SJSA1 (cell line): ENCODE results near the gene BUB1. TPM values are rescaled to one million over a fixed set of nuclear protein-coding genes. Genes with fewer than 3 reads are reported as not detected.
A peak's percentile ranks its signal among the peaks of the same experiment; 100 is the strongest.
"Not testable (repeated sequence)": the region's sequence is repeated elsewhere in the genome, so short reads cannot be mapped to it uniquely, and the experiment has no call there.

Experiments used
- DNase-seq, 2 experiments: peaks; one replicate each; pipeline ENCODE4 v3.0.0-alpha.2; 2015 to 2020; ENCODE audit warnings: low spot score in 2 of 2, low read depth in 1 of 2
- H3K27ac ChIP-seq: fragments of 250-450 bp; sonication (Bioruptor Pico); 2 replicates; pipeline ENCODE4 v1.5.1; 2020; ENCODE audit warnings: mild to moderate bottlenecking, moderate library complexity
- H3K27me3 ChIP-seq: fragments of 250-450 bp; sonication (Bioruptor Pico); replicated peaks from 2 replicates; pipeline ENCODE4 v1.5.1; 2020; ENCODE audit warnings: mild to moderate bottlenecking, moderate library complexity
- H3K36me3 ChIP-seq: fragments of 250-450 bp; sonication (Bioruptor Pico); 2 replicates; pipeline ENCODE4 v1.5.1; 2020; ENCODE audit warnings: mild to moderate bottlenecking
- H3K4me1 ChIP-seq: fragments of 250-450 bp; sonication (Bioruptor Pico); replicated peaks from 2 replicates; pipeline ENCODE4 v1.6.1; 2021; ENCODE audit warnings: mild to moderate bottlenecking
- H3K4me3 ChIP-seq: fragments of 250-450 bp; sonication (Bioruptor Pico); 2 replicates; pipeline ENCODE4 v1.5.1; 2020; ENCODE audit warnings: mild to moderate bottlenecking
- H3K9me3 ChIP-seq: fragments of 250-450 bp; sonication (Bioruptor Pico); replicated peaks from 2 replicates; pipeline ENCODE4 v1.5.1; 2020; ENCODE audit warnings: mild to moderate bottlenecking
- total RNA-seq: library from RNA; depleted of rRNA; stranded (reverse); fragments of >200 nt; shearing (Covaris generic); gene quantifications from 2 replicates; pipeline ENCODE4 v1.2.3, GENCODE V29; 2014

The BUB1 gene
- total RNA-seq, 1 experiment from 2014 or later, result 109 TPM

- not testable (repeated sequence) for H3K27me3 ChIP-seq, H3K4me1 ChIP-seq, H3K27ac ChIP-seq, H3K36me3 ChIP-seq, H3K4me3 ChIP-seq, DNase-seq, H3K9me3 ChIP-seq
Measured at GRCh38 chr2:110619326-110619939, 58.4 kb downstream of the BUB1 start.

- H3K4me1 ChIP-seq, H3K36me3 ChIP-seq, H3K27me3 ChIP-seq, DNase-seq, H3K9me3 ChIP-seq, H3K27ac ChIP-seq, H3K4me3 ChIP-seq: not testable (repeated sequence)
Measured at GRCh38 chr2:110613927-110614326, 63.9 kb downstream of the BUB1 start.

- H3K4me3 ChIP-seq, H3K27ac ChIP-seq, H3K9me3 ChIP-seq, DNase-seq, H3K36me3 ChIP-seq, H3K27me3 ChIP-seq, H3K4me1 ChIP-seq: not testable (repeated sequence)
Measured at GRCh38 chr2:110610613-110611250, 67.1 kb downstream of the BUB1 start.

- not testable (repeated sequence) for H3K9me3 ChIP-seq, H3K4me3 ChIP-seq, H3K27ac ChIP-seq, H3K4me1 ChIP-seq, H3K36me3 ChIP-seq, H3K27me3 ChIP-seq, DNase-seq
Measured at GRCh38 chr2:110609843-110610612, 67.8 kb downstream of the BUB1 start.

- H3K4me3 ChIP-seq, H3K27ac ChIP-seq: not testable (repeated sequence)
Measured at GRCh38 chr2:110608788-110609502, 68.9 kb downstream of the BUB1 start.

GRCh38 chr2:110605057-110605456, 72.8 kb downstream of the BUB1 start:
- not testable (repeated sequence) for H3K4me3 ChIP-seq, H3K36me3 ChIP-seq, H3K9me3 ChIP-seq, H3K27ac ChIP-seq, H3K4me1 ChIP-seq, H3K27me3 ChIP-seq
- DNase-seq, result peak in 1 of 2 experiments; percentile 29

More at GRCh38 chr2:110608788-110609502, 68.9 kb downstream of the BUB1 start:
- not testable (repeated sequence) for H3K9me3 ChIP-seq, H3K36me3 ChIP-seq, H3K27me3 ChIP-seq, DNase-seq, H3K4me1 ChIP-seq

- not testable (repeated sequence) for DNase-seq, H3K27ac ChIP-seq, H3K36me3 ChIP-seq, H3K9me3 ChIP-seq, H3K4me3 ChIP-seq, H3K4me1 ChIP-seq, H3K27me3 ChIP-seq
Measured at GRCh38 chr2:110603917-110604591, 73.8 kb downstream of the BUB1 start.

- not testable (repeated sequence) for DNase-seq, H3K27ac ChIP-seq, H3K27me3 ChIP-seq, H3K4me1 ChIP-seq, H3K4me3 ChIP-seq, H3K36me3 ChIP-seq, H3K9me3 ChIP-seq
Measured at GRCh38 chr2:110602139-110602538, 75.7 kb downstream of the BUB1 start.

- H3K36me3 ChIP-seq, H3K4me1 ChIP-seq, H3K27me3 ChIP-seq, DNase-seq, H3K9me3 ChIP-seq, H3K27ac ChIP-seq, H3K4me3 ChIP-seq: not testable (repeated sequence)
Measured at GRCh38 chr2:110591973-110592372, 85.9 kb downstream of the BUB1 start.

GRCh38 chr2:110589677-110590330, 88.1 kb downstream of the BUB1 start:
- not testable (repeated sequence) for H3K4me3 ChIP-seq, H3K27ac ChIP-seq, H3K27me3 ChIP-seq, DNase-seq, H3K4me1 ChIP-seq, H3K36me3 ChIP-seq, H3K9me3 ChIP-seq

GRCh38 chr2:110588520-110588919, 89.3 kb downstream of the BUB1 start:
- not testable (repeated sequence) for H3K4me1 ChIP-seq, DNase-seq, H3K27ac ChIP-seq, H3K4me3 ChIP-seq, H3K27me3 ChIP-seq, H3K36me3 ChIP-seq, H3K9me3 ChIP-seq
